Right cardiac atrium (tissue), 5 donors: Measurements from ENCODE around the gene P2RX1. TPM values are rescaled to one million over a fixed set of nuclear protein-coding genes. Genes with fewer than 3 reads are reported as not detected.

Experiments
- ATAC-seq, 2 donors: fragments of 200-7000 bp; cut with Tn5 transposase; one replicate each; pipeline versions ENCODE4 v1.8.0 to v1.9.1; 2020; ENCODE audit warnings: moderate library complexity in 2 of 2, mild to moderate bottlenecking in 1 of 2
- DNase-seq, 3 donors: peaks; one replicate each; pipeline ENCODE4 v3.0.0-alpha.2; 2020
- H3K27ac ChIP-seq: one replicate; pipeline ENCODE4 v1.5.1; 2013; ENCODE audit warnings: mild to moderate bottlenecking, low read length, control low read depth, moderate library complexity
- H3K27me3 ChIP-seq: one replicate; pipeline ENCODE4 v1.6.1; 2013; ENCODE audit not compliant: control insufficient read depth, insufficient read depth
- H3K4me1 ChIP-seq: one replicate; pipeline ENCODE4 v1.6.1; 2013; ENCODE audit warnings: low read length; ENCODE audit not compliant: control insufficient read depth, insufficient read depth
- H3K4me3 ChIP-seq: one replicate; pipeline ENCODE4 v1.5.1; 2013; ENCODE audit warnings: low read length, control low read depth
- H3K9me3 ChIP-seq: one replicate; pipeline ENCODE4 v1.6.1; 2013; ENCODE audit warnings: low read length; ENCODE audit not compliant: control insufficient read depth
- WGBS: extraction: QIAGEN DNeasy Blood & Tissue Kit; methylation state at CpG from one replicate; pipeline ENCODE4 v1.1.7; 2013; 5-methylcytosine and 5-hydroxymethylcytosine counted together
- intact Hi-C, 4 donors: fragments of 100-400 bp; cut with DNase I; formaldehyde crosslinking; loops; one replicate each; pipeline versions ENCODE4 v1.11.0 to v1.14.0; 2022 to 2023
- polyA plus RNA-seq: library from polyadenylated mRNA; stranded (reverse); fragments of 200-250 nt; gene quantifications from one replicate; pipeline ENCODE4 v1.2.3, GENCODE V29; 2013
- total RNA-seq, 4 donors: library from RNA; stranded (reverse); fragmentation: NEBNext Ultra II Directional; extraction: Animal tissue kit (Norgen Biotek cat#: 25700); gene quantifications; one replicate each; pipeline ENCODE4 v1.2.1, GENCODE V29; 2021
- donor health status: healthy with polysubstance abuse.
- donor health status: DM: no; HTN: yes; CAD: no.
- donor health status: DM: no; HTN: no; CAD: no.
- donor health status: DM: no; HTN: yes; CAD: no; lungs with severe emphysema.
- donor health status: DM: yes; HTN: yes; CAD: no.

Gene P2RX1
- total and polyA plus RNA-seq, 5 donors: 0.74 to 3.8 (median 1.3) TPM

DNA sequence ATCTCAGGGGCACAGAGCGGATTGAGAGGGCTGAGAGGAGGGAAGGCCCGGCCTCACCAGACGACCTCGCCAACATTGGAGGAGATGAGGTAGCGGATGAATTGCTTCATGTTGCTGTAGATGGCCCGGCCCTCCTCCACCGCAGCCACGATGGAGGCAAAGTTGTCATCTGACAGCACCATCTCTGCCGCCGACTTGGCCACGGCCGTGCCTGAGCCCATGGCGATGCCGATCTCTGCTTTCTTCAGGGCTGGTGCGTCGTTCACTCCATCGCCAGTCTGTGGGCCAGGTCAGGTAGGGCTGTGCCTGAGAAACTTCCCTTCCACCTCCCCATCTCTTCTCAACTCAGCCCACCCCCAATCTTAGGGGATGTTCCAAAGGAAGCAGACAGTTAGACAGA is 21.1 kb upstream of the P2RX1 start:
- H3K27me3 ChIP-seq: no peaks in the 10 kb centered on the region
- H3K27ac ChIP-seq: no peak overlapping the region
- no peaks in the 10 kb centered on the region for H3K4me1 ChIP-seq
- H3K9me3 ChIP-seq: no peaks in the 10 kb centered on the region
- 96% methylated on average over 17 of the region's 17 CpGs for WGBS
- H3K4me3 ChIP-seq: no peak overlapping the region
- peak in 2 of 3 donors; percentile 20 to 37 for DNase-seq
- no peak for ATAC-seq
- intact Hi-C loops: loop anchor here in 3 of 4 donors (5.0 to 10.0 kb wide), 3 partner anchors 65 to 70 kb away; no protein-coding TSS in a partner anchor

DNA sequence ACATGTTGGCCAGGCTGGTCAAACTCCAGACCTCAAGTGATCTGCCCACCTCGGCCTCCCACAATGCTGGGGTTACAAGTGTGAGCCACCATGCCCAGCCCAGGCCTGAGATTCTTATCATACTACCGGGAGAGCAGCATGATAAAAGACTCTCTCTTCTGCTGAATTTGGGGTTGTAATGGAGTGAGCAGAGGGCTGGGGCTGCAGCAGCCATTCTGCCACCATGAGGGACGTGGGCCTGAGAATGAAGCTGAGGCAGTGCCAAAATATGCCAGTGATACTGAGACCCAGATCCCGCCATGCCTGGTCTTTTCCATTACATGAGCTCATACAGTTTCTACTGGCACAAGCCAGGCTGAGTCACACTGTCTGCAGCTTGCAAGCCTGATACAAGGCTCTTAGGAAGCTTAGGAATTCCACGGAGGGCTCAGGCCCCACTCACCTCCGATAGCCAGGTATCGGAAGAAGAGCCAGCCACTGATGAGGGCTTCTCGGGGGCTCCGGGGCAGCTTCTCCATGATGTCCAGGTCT is 19.6 kb upstream of the P2RX1 start:
- intact Hi-C loops: loop anchor here (2.0 to 10.0 kb wide), 4 partner anchors 66 to 71 kb away; no protein-coding TSS in a partner anchor
- Histone ChIP-seq H3K27me3 (no peaks in the 10 kb centered on the region), H3K27ac (no peak overlapping the region), H3K4me3 (no peak overlapping the region), H3K9me3 (no peaks in the 10 kb centered on the region), H3K4me1 (no peaks in the 10 kb centered on the region)
- 95% methylated on average over 9 of the region's 9 CpGs for WGBS
- DNase-seq (peak in 1 of 3 donors; percentile 20), ATAC-seq (no peak)

DNA sequence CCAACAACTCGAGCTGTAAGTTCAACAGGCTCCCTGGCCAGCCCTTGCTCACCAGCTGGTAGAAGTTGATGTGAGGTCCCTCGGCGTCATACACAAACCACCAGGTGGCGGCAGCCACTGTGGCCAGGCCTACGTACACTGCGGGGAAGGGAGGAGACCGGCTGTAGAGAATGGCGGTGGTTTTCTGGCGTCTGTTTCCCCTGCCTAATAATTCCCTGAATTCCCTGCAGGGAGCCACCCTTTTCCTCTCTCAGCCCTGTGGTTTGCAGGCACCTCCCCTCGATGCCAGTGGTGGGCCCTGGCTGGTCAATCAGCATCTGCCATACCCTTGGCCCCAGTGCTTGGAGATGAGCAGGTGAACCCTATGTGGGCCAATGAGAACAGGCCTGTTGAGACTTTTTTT is 18.9 kb upstream of the P2RX1 start:
- Histone ChIP-seq H3K4me3 (no peak overlapping the region), H3K27ac (no peak overlapping the region), H3K4me1 (no peaks in the 10 kb centered on the region), H3K27me3 (no peaks in the 10 kb centered on the region), H3K9me3 (no peaks in the 10 kb centered on the region)
- 22% methylated on average over 10 of the region's 10 CpGs for WGBS
- intact Hi-C loops: loop anchor here (2.0 to 10.0 kb wide), 4 partner anchors 67 to 72 kb away; no protein-coding TSS in a partner anchor
- DNase-seq (peak; percentile 70 to 89 (median 87)), ATAC-seq (peak; percentile 89 to 93)

DNA sequence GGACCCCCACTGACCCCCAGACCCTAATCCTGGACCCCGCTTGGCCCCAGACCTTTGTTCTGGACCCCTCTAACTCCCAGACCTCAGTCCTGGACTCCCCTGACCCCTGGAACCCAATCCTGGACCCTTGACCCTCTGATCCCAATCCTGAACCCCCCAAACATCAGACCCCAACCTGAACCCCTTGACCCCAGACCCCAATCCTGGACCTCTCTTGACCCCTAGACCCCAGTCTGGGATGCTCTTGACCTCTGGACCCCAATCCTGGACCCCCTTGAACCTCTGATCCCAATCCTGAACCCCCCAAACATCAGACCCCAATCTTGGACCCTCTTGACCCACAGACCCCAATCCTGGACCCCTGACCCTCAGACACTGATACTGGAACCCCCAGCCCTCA is 13.5 kb upstream of the P2RX1 start:
- Histone ChIP-seq H3K9me3 (no peaks in the 10 kb centered on the region), H3K4me3 (no peak overlapping the region), H3K27ac (no peak overlapping the region), H3K27me3 (no peaks in the 10 kb centered on the region), H3K4me1 (peaks cover 4% of the 10 kb centered on the region)
- DNase-seq: no peak
- ATAC-seq: no peak
- 93% methylated on average over 1 of the region's 1 CpG for WGBS
- intact Hi-C loops: loop anchor here in 1 of 4 donors (10.0 kb wide), 1 partner anchor 75 kb away; no protein-coding TSS in a partner anchor

DNA sequence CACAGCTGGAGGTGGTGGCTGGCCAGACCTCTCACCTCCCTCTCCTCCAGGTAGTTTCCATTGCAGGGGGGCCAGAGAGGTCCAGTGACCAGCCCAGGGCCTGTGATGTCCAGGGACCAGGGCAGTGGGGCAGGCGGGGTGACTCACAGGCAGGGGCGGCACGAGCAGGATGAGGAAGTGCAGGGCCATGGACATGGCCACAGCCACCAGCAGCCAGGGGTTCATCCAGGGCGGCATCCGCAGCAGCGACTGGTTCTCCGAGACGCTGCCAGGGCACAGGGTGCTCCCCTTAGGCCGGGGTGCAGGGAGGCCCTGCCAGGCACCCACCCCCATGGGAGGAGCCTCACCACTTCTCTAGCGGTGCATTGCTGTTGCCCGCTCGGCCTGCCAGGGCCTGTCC is 12.9 kb upstream of the P2RX1 start:
- H3K27me3 ChIP-seq: no peaks in the 10 kb centered on the region
- no peaks in the 10 kb centered on the region for H3K9me3 ChIP-seq
- no peak overlapping the region for H3K4me3 ChIP-seq
- peaks cover 4% of the 10 kb centered on the region for H3K4me1 ChIP-seq
- peak in 2 of 3 donors; percentile 37 to 48 for DNase-seq
- 93% methylated on average over 12 of the region's 12 CpGs for WGBS
- no peak overlapping the region for H3K27ac ChIP-seq
- intact Hi-C loops: no loop called here
- peak in 1 of 2 donors; percentile 6 for ATAC-seq

DNA sequence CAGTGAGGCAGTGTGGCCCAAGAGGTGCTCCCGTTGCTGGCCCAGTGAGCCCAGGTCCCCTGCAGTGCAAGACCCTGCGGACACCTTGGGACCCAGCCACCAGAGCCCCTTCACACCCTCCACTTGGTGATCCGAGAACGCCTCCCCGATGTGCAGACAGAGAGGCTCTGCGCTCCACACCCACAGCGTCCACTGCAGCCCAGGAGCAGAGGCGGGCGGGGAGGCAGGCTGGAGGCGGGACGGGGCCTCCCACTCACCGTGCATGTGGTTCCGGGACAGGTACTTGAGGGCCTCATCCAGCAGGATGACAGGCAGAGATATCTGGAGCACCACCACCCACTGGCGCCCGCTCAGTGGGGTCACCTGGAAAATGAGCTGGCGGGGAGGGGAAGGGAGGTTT is 12.1 kb upstream of the P2RX1 start:
- Histone ChIP-seq H3K27ac (no peak overlapping the region), H3K4me1 (peaks cover 4% of the 10 kb centered on the region), H3K27me3 (no peaks in the 10 kb centered on the region), H3K4me3 (no peak overlapping the region), H3K9me3 (no peaks in the 10 kb centered on the region)
- 93% methylated on average over 16 of the region's 16 CpGs for whole genome bisulfite sequencing
- DNase-seq: peak in 2 of 3 donors; percentile 29 to 41
- no peak for ATAC-seq
- intact Hi-C loops: no loop called here

DNA sequence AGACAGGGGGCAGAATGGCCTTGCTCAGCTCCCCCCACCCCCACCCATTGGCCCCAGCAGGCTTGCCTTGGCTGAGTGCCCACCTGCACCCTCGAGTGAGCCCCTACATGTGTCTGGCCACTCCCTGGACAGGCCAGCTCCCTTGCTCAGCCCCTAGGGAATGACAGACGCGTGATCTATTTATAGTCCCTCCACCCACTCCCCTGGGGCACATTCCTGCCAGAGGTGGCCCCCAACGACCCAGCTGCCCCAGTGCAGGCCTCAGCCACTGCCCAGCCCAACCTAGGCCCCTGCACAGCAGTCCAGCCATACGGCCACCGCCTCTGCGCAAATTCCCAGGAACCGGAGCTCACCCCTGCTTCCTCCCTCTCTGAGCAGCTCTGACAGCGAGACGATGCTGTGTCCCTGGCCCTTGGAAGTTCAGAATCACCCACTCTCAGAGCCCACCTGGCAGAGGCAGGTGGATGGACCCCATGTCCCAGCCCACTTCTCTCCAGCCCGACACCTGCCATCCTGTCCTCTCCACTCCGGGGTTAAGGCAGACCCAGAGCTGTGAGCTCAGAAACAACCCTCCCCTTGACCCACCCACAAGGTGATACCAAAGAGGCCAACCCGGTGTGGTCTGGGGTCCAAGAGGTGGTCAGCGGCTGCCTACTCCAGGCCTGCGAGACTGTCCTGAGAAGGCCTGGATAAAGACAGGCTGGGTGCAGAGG is 11.5 kb upstream of the P2RX1 start:
- peak in 2 of 3 donors; percentile 59 to 69 for DNase-seq
- Histone ChIP-seq H3K27ac (no peak overlapping the region), H3K4me3 (no peak overlapping the region), H3K27me3 (no peaks in the 10 kb centered on the region), H3K4me1 (peaks cover 4% of the 10 kb centered on the region), H3K9me3 (no peaks in the 10 kb centered on the region)
- intact Hi-C loops: no loop called here
- peak; percentile 10 to 34 for ATAC-seq
- WGBS: 69% methylated on average over 15 of the region's 15 CpGs

DNA sequence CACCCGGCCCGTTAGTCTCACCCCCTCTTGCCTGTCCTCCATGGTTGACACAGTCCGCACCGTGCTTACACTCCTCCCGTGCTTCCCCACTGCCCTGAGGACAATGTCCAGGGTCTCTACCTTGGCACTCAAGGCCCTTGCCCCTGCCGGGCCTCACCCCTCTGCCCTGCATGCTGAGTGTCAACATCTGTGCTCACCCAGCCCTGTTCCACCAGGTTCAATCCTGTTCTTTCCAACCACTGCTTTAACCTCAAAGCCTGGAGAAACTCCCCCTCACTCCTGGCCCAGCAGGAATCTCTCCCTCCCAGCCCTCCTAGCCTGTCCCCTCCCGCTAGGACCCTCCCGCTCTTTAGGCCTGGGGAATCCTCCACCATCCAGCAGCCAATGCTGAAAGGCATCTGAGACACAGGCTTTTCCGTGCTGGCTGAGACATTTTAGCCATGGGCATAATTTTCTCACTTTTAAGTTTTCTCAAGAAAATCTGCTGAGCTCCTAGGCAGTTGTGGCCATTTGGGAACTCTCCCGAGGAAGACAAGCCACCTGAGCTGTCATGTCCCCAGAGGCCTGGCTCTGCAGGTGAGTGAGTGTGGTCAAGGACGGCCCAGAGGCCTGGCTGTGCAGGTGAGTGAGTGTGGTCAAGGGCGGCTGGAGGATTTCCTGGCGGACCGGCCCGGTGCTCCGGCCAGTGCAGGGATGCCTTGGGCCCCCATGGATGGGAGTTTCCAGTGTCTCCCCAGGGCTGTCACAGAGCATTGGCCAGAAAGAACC is 10.8 kb upstream of the P2RX1 start:
- Histone ChIP-seq H3K4me3 (no peak overlapping the region), H3K27ac (no peak overlapping the region), H3K27me3 (no peaks in the 10 kb centered on the region), H3K4me1 (peaks cover 4% of the 10 kb centered on the region), H3K9me3 (no peaks in the 10 kb centered on the region)
- ATAC-seq (peak in 1 of 2 donors; percentile 21), DNase-seq (peak in 2 of 3 donors; percentile 34 to 35)
- intact Hi-C loops: no loop called here
- WGBS: 85% methylated on average over 16 of the region's 16 CpGs

DNA sequence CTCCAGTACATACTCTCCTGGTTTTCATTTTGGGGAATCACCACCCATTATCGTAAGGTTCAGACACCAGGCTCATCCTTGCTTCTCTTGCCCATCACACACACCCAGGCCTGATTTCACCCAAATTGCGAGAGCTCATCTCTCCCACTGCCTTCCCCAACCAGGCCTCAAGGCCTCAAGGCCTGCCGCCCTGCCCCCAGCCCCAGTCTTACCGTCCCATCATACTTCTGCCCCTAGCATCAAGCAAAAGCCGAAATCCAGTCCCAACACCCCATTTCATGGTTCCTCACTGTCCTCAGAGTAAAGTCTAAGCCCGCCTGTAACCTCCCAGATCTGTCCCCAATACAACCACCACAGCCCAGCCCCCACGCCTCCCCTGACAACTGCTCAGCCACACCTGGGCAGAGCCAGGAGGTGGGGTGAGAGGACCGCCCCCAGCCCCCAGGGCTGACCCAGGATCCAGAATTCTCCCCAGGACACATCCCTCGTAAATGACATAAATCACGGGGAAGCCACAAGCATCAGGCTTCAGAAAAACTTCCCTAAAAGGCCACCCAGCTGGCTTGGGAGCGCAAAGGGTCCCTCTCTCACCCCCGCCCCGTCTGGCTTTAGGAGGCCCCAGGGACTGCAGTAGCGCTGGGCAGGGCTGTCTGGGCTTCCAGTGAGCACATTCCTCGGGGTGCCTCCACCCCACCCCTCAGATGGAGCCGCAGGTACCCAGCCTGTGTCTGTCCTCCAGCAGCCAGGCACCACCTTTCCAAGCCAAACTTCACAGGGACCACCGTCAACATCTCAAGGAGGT is 9.6 kb upstream of the P2RX1 start:
- Histone ChIP-seq H3K4me1 (peaks cover 4% of the 10 kb centered on the region), H3K27me3 (no peaks in the 10 kb centered on the region), H3K27ac (no peak overlapping the region), H3K9me3 (no peaks in the 10 kb centered on the region), H3K4me3 (no peak overlapping the region)
- intact Hi-C loops: no loop called here
- ATAC-seq: no peak
- DNase-seq: peak in 2 of 3 donors; percentile 18 to 47
- 90% methylated on average over 17 of the region's 17 CpGs for WGBS

DNA sequence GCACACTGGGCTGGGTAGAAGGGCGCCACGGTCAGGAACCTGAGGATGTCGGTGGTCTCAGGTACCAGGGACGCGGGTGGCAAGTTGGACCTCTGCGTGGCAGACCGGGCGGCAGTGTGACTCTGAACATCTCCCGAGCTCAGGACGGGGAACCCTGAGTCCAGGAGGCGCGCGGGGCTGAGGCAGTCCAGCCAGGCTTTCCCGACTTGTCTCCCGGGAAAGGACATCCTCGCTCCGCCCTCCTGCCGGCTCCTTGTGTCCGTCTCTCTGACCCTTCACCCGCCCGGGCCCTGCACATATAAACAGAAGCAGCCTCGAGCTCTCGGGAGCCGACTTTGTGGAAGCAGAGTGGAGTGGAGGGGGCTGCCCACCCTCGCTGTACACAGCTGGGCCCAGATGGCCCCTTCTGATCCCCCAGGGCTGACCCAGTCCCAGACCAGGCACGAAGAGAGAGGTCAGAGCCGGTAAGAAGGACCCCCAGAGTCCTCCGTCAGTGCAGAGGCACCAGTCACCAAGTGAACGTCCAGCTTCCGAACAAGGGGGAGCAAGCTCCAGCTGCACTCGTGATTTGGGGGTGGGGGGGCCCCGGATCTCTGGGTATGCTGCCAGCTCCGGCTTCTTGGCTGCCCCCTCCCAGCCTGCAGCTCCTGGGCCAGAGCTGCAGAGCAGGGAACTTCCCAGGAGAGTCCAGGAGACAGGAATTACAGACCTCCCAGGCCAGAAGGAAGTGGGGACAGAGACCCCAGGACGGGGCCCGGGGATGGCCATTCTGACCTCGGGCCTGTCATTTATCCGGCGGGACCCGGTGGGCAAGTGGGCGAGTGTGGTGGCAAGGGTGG is 8.5 kb upstream of the P2RX1 start:
- Histone ChIP-seq H3K27me3 (no peaks in the 10 kb centered on the region), H3K9me3 (no peaks in the 10 kb centered on the region), H3K4me1 (peaks cover 4% of the 10 kb centered on the region), H3K4me3 (no peak overlapping the region), H3K27ac (no peak overlapping the region)
- ATAC-seq (no peak), DNase-seq (peak in 2 of 3 donors; percentile 48 to 68)
- intact Hi-C loops: no loop called here
- WGBS: 69% methylated on average over 40 of the region's 40 CpGs
